Endothelial cell of hepatic sinusoid (primary cell): ENCODE measurements around the gene SPINDOC.
"Not testable (repeated sequence)": the region's sequence is repeated elsewhere in the genome, so short reads cannot be mapped to it uniquely, and the experiment has no call there.

Experiments used
- in situ Hi-C: cut with HindIII; loops from 2 replicates; pipeline ENCODE4 v1.10.0; 2017; ENCODE audit warnings: low sequenced_read_pairs

Gene SPINDOC

GRCh38 chr11:63850920-63851319 lies 37.7 kb downstream of the SPINDOC start:
- in situ Hi-C loops = no loop called here

- in situ Hi-C loops = no loop called here
Observed at GRCh38 chr11:63851364-63851763, 38.1 kb downstream of the SPINDOC start.

GRCh38 chr11:63853476-63853875 lies 40.2 kb downstream of the SPINDOC start:
- in situ Hi-C loops = no loop called here

- in situ Hi-C loops = no loop called here
Observed at GRCh38 chr11:63854696-63855095, 41.4 kb downstream of the SPINDOC start.

- in situ Hi-C loops = no loop called here
Observed at GRCh38 chr11:63855975-63856374, 42.7 kb downstream of the SPINDOC start.

- in situ Hi-C loops = no loop called here
Observed at GRCh38 chr11:63858628-63859550, 45.6 kb downstream of the SPINDOC start.

- in situ Hi-C loops = no loop called here
Observed at GRCh38 chr11:63862923-63863322, 49.7 kb downstream of the SPINDOC start.

- in situ Hi-C loops = not testable (repeated sequence)
Observed at GRCh38 chr11:63863620-63864019, 50.4 kb downstream of the SPINDOC start.

- in situ Hi-C loops = no loop called here
Observed at GRCh38 chr11:63866211-63866610, 53.0 kb downstream of the SPINDOC start.

- in situ Hi-C loops = no loop called here
Observed at GRCh38 chr11:63867511-63867910, 54.3 kb downstream of the SPINDOC start.

GRCh38 chr11:63868399-63869064 lies 55.3 kb downstream of the SPINDOC start:
- in situ Hi-C loops = no loop called here

GRCh38 chr11:63869171-63869591 lies 55.9 kb downstream of the SPINDOC start:
- in situ Hi-C loops = no loop called here

GRCh38 chr11:63869683-63870082 lies 56.4 kb downstream of the SPINDOC start:
- in situ Hi-C loops = no loop called here

- in situ Hi-C loops = no loop called here
Observed at GRCh38 chr11:63870351-63871140, 57.3 kb downstream of the SPINDOC start.

GRCh38 chr11:63871962-63872799 lies 58.9 kb downstream of the SPINDOC start:
- in situ Hi-C loops = no loop called here

- in situ Hi-C loops = no loop called here
Observed at GRCh38 chr11:63872800-63873197, 59.5 kb downstream of the SPINDOC start.

GRCh38 chr11:63873311-63873710 lies 60.1 kb downstream of the SPINDOC start:
- in situ Hi-C loops = no loop called here

GRCh38 chr11:63874511-63874910 lies 61.3 kb downstream of the SPINDOC start:
- in situ Hi-C loops = no loop called here

- in situ Hi-C loops = no loop called here
Observed at GRCh38 chr11:63875506-63876065, 62.3 kb downstream of the SPINDOC start.

- in situ Hi-C loops = no loop called here
Observed at GRCh38 chr11:63876616-63877015, 63.4 kb downstream of the SPINDOC start.
